WTC11 (cell line): ENCODE results near the gene IGFL1. TPM values are rescaled to one million over a fixed set of nuclear protein-coding genes. Genes with fewer than 3 reads are reported as not detected.
A peak's percentile ranks its signal among the peaks of the same experiment; 100 is the strongest.
"Not testable (repeated sequence)": the region's sequence is repeated elsewhere in the genome, so short reads cannot be mapped to it uniquely, and the experiment has no call there.

ENCODE experiments used
- ATAC-seq: fragments of 200-7000 bp; cut with Tn5 transposase; 2 replicates; pipeline ENCODE4 v1.10.0; 2021; ENCODE audit warnings: mild to moderate bottlenecking, moderate library complexity
- CTCF ChIA-PET: fragments of 300-600 bp; sonication (Branson Sonifier 250); formaldehyde crosslinking; loops from one replicate; lab custom pipeline; 2021; ENCODE audit warnings: antibody characterized with exemption; lab: Charles Lee
- POLR2A ChIA-PET: fragments of 350-600 bp; sonication (Branson Sonifier 250); formaldehyde crosslinking; loops from one replicate; lab custom pipeline; 2021; ENCODE audit warnings: antibody characterized with exemption; lab: Charles Lee
- DNase-seq: peaks from one replicate; pipeline ENCODE4 v3.0.0; 2021; ENCODE audit warnings: low spot score
- H3K27ac Mint-ChIP-seq: 2 replicates; pipeline ENCODE4 v1.8.0; 2021; ENCODE audit warnings: mixed read lengths
- H3K27me3 Mint-ChIP-seq: 2 replicates; pipeline ENCODE4 v1.8.0; 2021; ENCODE audit warnings: low read depth, mild to moderate bottlenecking, moderate library complexity, mixed read lengths
- H3K36me3 Mint-ChIP-seq: 2 replicates; pipeline ENCODE4 v1.8.0; 2021; ENCODE audit warnings: mixed read lengths
- H3K4me1 Mint-ChIP-seq: 2 replicates; pipeline ENCODE4 v1.8.0; 2022; ENCODE audit warnings: mixed read lengths
- H3K4me3 Mint-ChIP-seq: 2 replicates; pipeline ENCODE4 v1.8.0; 2021; ENCODE audit warnings: mild to moderate bottlenecking, moderate library complexity, mixed read lengths
- H3K9me3 Mint-ChIP-seq: 2 replicates; pipeline ENCODE4 v1.8.0; 2021; ENCODE audit warnings: mixed read lengths
- ATF2 ChIP-seq: sonication (generic); formaldehyde crosslinking; IDR thresholded peaks from 2 replicates; pipeline ENCODE4 v1.8.1; 2022; ENCODE audit warnings: low read depth, missing genetic modification reagents, borderline replicate concordance
- CBFB ChIP-seq: sonication (generic); formaldehyde crosslinking; IDR thresholded peaks from 2 replicates; pipeline ENCODE4 v1.8.1; 2022; ENCODE audit warnings: mild to moderate bottlenecking, low read depth, missing genetic modification reagents
- CREM ChIP-seq: sonication (generic); formaldehyde crosslinking; IDR thresholded peaks from 2 replicates; pipeline ENCODE4 v1.8.1; 2022; ENCODE audit warnings: mild to moderate bottlenecking, missing genetic modification reagents, moderate library complexity
- FOXP1 ChIP-seq: sonication (generic); formaldehyde crosslinking; IDR thresholded peaks from 2 replicates; pipeline ENCODE4 v1.8.0; 2022; ENCODE audit warnings: missing genetic modification reagents, mild to moderate bottlenecking, moderate library complexity, borderline replicate concordance
- HMGA2 ChIP-seq: fragments of 250-450 bp; sonication (Bioruptor Pico); IDR thresholded peaks from 2 replicates; pipeline ENCODE4 v1.4.0; 2021; ENCODE audit warnings: mild to moderate bottlenecking, moderate library complexity
- MXD4 ChIP-seq: fragments of 250-450 bp; sonication (Bioruptor Pico); IDR thresholded peaks from 2 replicates; pipeline ENCODE4 v1.8.0; 2021; ENCODE audit warnings: mild to moderate bottlenecking, moderate library complexity, borderline replicate concordance
- NFATC4 ChIP-seq: fragments of 250-450 bp; sonication (Bioruptor Pico); IDR thresholded peaks from 2 replicates; pipeline ENCODE4 v1.9.0; 2021; ENCODE audit warnings: mild to moderate bottlenecking
- PRRX2 ChIP-seq: fragments of 250-450 bp; sonication (Bioruptor Pico); IDR thresholded peaks from 2 replicates; pipeline ENCODE4 v1.8.0; 2021; ENCODE audit warnings: mild to moderate bottlenecking
- RORB ChIP-seq: fragments of 250-450 bp; sonication (Bioruptor Pico); IDR thresholded peaks from 2 replicates; pipeline ENCODE4 v1.9.0; 2021; ENCODE audit warnings: mild to moderate bottlenecking
- ZNF232 ChIP-seq: sonication (generic); formaldehyde crosslinking; IDR thresholded peaks from 2 replicates; pipeline ENCODE4 v1.8.0; 2022; ENCODE audit warnings: mild to moderate bottlenecking, missing genetic modification reagents
- ZNF263 ChIP-seq: sonication (generic); formaldehyde crosslinking; IDR thresholded peaks from 2 replicates; pipeline ENCODE4 v1.8.1; 2022; ENCODE audit warnings: low read depth, mild to moderate bottlenecking, moderate library complexity, missing genetic modification reagents
- ZNF281 ChIP-seq: sonication (generic); formaldehyde crosslinking; IDR thresholded peaks from 2 replicates; pipeline ENCODE4 v1.8.0; 2023; ENCODE audit warnings: mild to moderate bottlenecking, missing genetic modification reagents
- ZNF416 ChIP-seq: fragments of 250-450 bp; sonication (Bioruptor Pico); IDR thresholded peaks from 2 replicates; pipeline ENCODE4 v1.9.0; 2021; ENCODE audit warnings: mild to moderate bottlenecking, inconsistent platforms
- ZNF671 ChIP-seq: fragments of 250-450 bp; sonication (Bioruptor Pico); IDR thresholded peaks from 2 replicates; pipeline ENCODE4 v1.8.0; 2021; ENCODE audit warnings: mild to moderate bottlenecking
- total RNA-seq: library from RNA; stranded (reverse); gene quantifications from 3 replicates; pipeline ENCODE4 v1.2.3, GENCODE V29; 2021
- TF ChIP-seq, protein P1 (sequence below): fragments of 250-450 bp; sonication (Bioruptor Pico); IDR thresholded peaks from 2 replicates; pipeline ENCODE4 v1.9.0; 2021; ENCODE audit warnings: mild to moderate bottlenecking
- TF ChIP-seq, protein P2 (sequence below): fragments of 250-450 bp; sonication (Bioruptor Pico); IDR thresholded peaks from 2 replicates; pipeline ENCODE4 v1.9.0; 2021; ENCODE audit warnings: moderate library complexity, mild to moderate bottlenecking, inconsistent platforms, borderline replicate concordance

IGFL1 gene
- total RNA-seq, 1 experiment from 2014 or later = not detected

DNA sequence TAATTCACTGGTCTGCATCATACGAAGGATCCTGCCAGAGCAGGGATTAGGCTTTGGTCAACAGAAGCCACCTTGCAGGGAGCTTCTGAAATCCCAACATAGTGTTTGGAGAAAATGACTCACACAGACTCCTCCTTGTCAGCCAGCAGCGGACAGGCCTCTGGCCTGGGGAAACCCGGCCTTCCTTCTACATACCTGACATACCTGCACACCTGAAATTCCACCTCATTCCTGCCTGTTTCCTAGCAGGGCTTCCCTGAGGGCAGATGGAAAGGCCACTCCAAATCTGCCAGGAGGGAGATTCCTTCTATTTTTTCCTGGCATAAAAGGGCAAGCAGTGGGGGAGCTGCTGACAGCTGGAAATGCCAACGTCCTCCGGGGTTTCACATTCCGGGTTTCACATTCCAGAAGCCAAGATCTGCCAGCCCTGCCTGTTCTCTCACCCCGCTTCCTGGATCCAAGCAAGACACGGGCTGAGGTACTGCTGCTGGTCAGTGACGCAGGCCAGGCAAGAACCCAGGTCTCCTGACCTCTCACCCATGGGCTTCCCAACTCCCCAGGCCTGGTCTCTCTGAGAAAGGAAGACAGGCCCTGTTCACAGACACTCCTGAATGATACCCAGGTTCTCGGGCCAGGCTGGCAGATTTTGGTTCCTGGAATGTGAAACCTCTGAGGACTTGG, 18.2 kb upstream of the IGFL1 start:
- DNase-seq (peak; percentile 65), ATAC-seq (peak; percentile 97)
- H3K27ac Mint-ChIP-seq = peak overlapping the region; percentile 83
- H3K36me3 Mint-ChIP-seq = no peaks in the 10 kb centered on the region
- H3K4me1 Mint-ChIP-seq = peaks cover 32% of the 10 kb centered on the region
- peaks cover 6% of the 10 kb centered on the region for H3K9me3 Mint-ChIP-seq
- TF ChIP-seq HMGA2 (no peak), CREM (no peak), ZNF232 (CRISPR knock-in tag) (no peak), CBFB (no peak), MXD4 (no peak), ZNF416 (CRISPR knock-in tag) (no peak), PRRX2 (CRISPR knock-in tag) (no peak), ZNF281 (CRISPR knock-in tag) (no peak), RORB (CRISPR knock-in tag) (no peak), ZNF671 (CRISPR knock-in tag) (no peak), ZNF263 (CRISPR knock-in tag) (no peak), ATF2 (CRISPR knock-in tag) (no peak)
- TF ChIP-seq, protein P1, sequence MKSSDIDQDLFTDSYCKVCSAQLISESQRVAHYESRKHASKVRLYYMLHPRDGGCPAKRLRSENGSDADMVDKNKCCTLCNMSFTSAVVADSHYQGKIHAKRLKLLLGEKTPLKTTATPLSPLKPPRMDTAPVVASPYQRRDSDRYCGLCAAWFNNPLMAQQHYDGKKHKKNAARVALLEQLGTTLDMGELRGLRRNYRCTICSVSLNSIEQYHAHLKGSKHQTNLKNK (CRISPR knock-in tag) = no peak
- TF ChIP-seq, protein P2, sequence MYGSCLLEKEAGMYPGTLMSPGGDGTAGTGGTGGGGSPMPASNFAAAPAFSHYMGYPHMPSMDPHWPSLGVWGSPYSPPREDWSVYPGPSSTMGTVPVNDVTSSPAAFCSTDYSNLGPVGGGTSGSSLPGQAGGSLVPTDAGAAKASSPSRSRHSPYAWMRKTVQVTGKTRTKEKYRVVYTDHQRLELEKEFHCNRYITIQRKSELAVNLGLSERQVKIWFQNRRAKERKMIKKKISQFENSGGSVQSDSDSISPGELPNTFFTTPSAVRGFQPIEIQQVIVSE (CRISPR knock-in tag) = no peak
- POLR2A ChIA-PET = interaction anchor here (0.5 to 1.4 kb wide), 3 partner anchors 48 to 195 kb away, joined by 3 to 7 read pairs (median 4); no protein-coding TSS in a partner anchor
- no peaks in the 10 kb centered on the region; the same call in 1 of the 2 replicates for H3K27me3 Mint-ChIP-seq
- CTCF ChIA-PET = interaction anchor here (0.7 to 2.8 kb wide), 6 partner anchors 22 to 183 kb away, joined by 3 to 8 read pairs (median 6); no protein-coding TSS in a partner anchor
- H3K4me3 Mint-ChIP-seq = no peak overlapping the region

DNA sequence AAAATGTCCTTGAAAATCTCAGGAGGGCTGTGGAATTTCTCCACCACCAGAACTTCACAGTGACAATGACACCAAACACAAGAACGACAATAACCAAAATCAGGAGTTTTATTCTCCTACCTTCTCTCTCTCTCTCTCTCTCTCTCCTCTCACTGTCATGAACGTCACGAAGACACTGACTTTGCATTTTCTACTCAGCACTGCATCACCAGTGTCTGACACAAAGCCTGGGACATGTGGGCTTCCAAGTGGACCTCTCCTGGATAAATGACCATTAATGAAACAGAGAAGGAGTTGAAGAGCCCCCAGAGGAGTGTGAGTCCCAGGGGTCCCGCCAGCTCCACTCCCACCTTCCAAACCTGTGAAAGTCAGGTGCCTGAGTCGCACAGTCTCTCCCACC, 16.9 kb upstream of the IGFL1 start:
- H3K9me3 Mint-ChIP-seq, POLR2A ChIA-PET, H3K4me3 Mint-ChIP-seq, DNase-seq, ATAC-seq, H3K27me3 Mint-ChIP-seq, H3K36me3 Mint-ChIP-seq: not testable (repeated sequence)
- Mint-ChIP-seq H3K4me1 (peaks cover 32% of the 10 kb centered on the region), H3K27ac (peak overlapping the region; percentile 16; the same call in 1 of the 2 replicates)
- CTCF ChIA-PET = interaction anchor here (1.5 to 2.8 kb wide), 4 partner anchors 23 to 134 kb away, joined by 4 to 8 read pairs (median 6); no protein-coding TSS in a partner anchor

GRCh38 chr19:46213156-46213555, 16.4 kb upstream of the IGFL1 start:
- Mint-ChIP-seq H3K4me3 (no peak overlapping the region), H3K4me1 (peaks cover 32% of the 10 kb centered on the region), H3K36me3 (no peaks in the 10 kb centered on the region), H3K27me3 (peaks cover 6% of the 10 kb centered on the region), H3K27ac (no peak overlapping the region), H3K9me3 (peaks cover 3% of the 10 kb centered on the region; the same call in 1 of the 2 replicates)
- TF ChIP-seq NFATC4 (CRISPR knock-in tag) = no peak
- TF ChIP-seq FOXP1 (CRISPR knock-in tag) = no peak
- no peak for ATAC-seq
- ChIA-PET CTCF (interaction anchor here (1.5 to 2.8 kb wide), 3 partner anchors 24 to 135 kb away, joined by 4 to 6 read pairs (median 5); no protein-coding TSS in a partner anchor), POLR2A (no interaction called here)
- DNase-seq = no peak
